ENCODE data around the gene EOMES. TPM values are rescaled to one million over a fixed set of nuclear protein-coding genes. Genes with fewer than 3 reads are reported as not detected.

Gene EOMES
- not detected in 2 replicates for total RNA-seq (ENCODE audit: low replicate concordance)

GRCh38 chr3:27721717-27722564 lies at the start of gene EOMES:
EOMES (minus strand) TSS chr3:27722323; CDS start chr3:27722294, 29 bp downstream.

Other genes starting within 250 kb of the EOMES start
- gene SLC4A7, start 237.9 kb downstream of the EOMES start, total RNA-seq (ENCODE audit: low replicate concordance) = 111 and 143 TPM in 2 replicates

Data from smooth muscle cell of the coronary artery (primary cell).